Keratinocyte (primary cell): ENCODE results near the gene ATF1. TPM values are rescaled to one million over a fixed set of nuclear protein-coding genes. Genes with fewer than 3 reads are reported as not detected.
"Not testable (repeated sequence)": the region's sequence is repeated elsewhere in the genome, so short reads cannot be mapped to it uniquely, and the experiment has no call there.

Source experiments
- DNase-seq: peaks from one replicate; pipeline ENCODE4 v3.0.0-alpha.2; 2011; ENCODE audit warnings: low read depth, missing footprints, low spot score
- FAIRE-seq: peaks from 2 replicates; lab custom pipeline; 2011; peaks lifted over from hg19 to GRCh38; lab: Jason Lieb, UNC
- H2AFZ ChIP-seq: 2 replicates; pipeline ENCODE4 v1.6.0; 2012; ENCODE audit warnings: low read length, control low read depth, inconsistent platforms; ENCODE audit not compliant: control insufficient read depth
- H3K27ac ChIP-seq: 2 replicates; pipeline ENCODE4 v1.5.1; 2011; ENCODE audit warnings: low read length; ENCODE audit not compliant: control insufficient read depth, insufficient read depth
- H3K27me3 ChIP-seq: 3 replicates; pipeline ENCODE4 v1.6.0; 2011; ENCODE audit warnings: low read length; ENCODE audit not compliant: control insufficient read depth, insufficient read depth; ENCODE audit errors: extremely low read depth
- H3K36me3 ChIP-seq, 2 experiments: 2 replicates in 1 of 2; 3 replicates in 1 of 2; pipeline ENCODE4 v1.5.1; 2011; ENCODE audit warnings: low read length in 2 of 2, mild to moderate bottlenecking in 1 of 2; ENCODE audit not compliant: control insufficient read depth in 2 of 2, insufficient read depth in 2 of 2; ENCODE audit errors: extremely low read depth in 1 of 2
- H3K4me1 ChIP-seq: 3 replicates; pipeline ENCODE4 v1.5.1; 2011; ENCODE audit warnings: low read length; ENCODE audit not compliant: control insufficient read depth, insufficient read depth; ENCODE audit errors: extremely low read depth
- H3K4me2 ChIP-seq: 3 replicates; pipeline ENCODE4 v1.6.0; 2011; ENCODE audit warnings: low read depth, low read length; ENCODE audit not compliant: control insufficient read depth, insufficient read depth; ENCODE audit errors: extremely low read depth
- H3K4me3 ChIP-seq, 3 experiments: fragments of 200-600 bp in 1 of 3; sonication (generic) in 1 of 3; 2 replicates in 2 of 3; 3 replicates in 1 of 3; pipeline ENCODE4 v1.5.1; 2011 to 2016; ENCODE audit warnings: low read length in 3 of 3, mild to moderate bottlenecking in 3 of 3, control low read depth in 2 of 3, inconsistent platforms in 1 of 3, low read depth in 1 of 3, mixed read lengths in 1 of 3, mixed run types in 1 of 3, moderate library complexity in 1 of 3; ENCODE audit not compliant: control insufficient read depth in 2 of 3, insufficient read depth in 2 of 3; ENCODE audit errors: extremely low read depth in 1 of 3
- H3K79me2 ChIP-seq: 2 replicates; pipeline ENCODE4 v1.6.0; 2012; ENCODE audit warnings: low read length; ENCODE audit not compliant: control insufficient read depth, insufficient read depth
- H3K9ac ChIP-seq: 3 replicates; pipeline ENCODE4 v1.6.0; 2011; ENCODE audit warnings: low read length; ENCODE audit not compliant: control insufficient read depth, insufficient read depth; ENCODE audit errors: extremely low read depth
- H3K9me1 ChIP-seq: 3 replicates; pipeline ENCODE4 v1.6.0; 2011; ENCODE audit warnings: low read length; ENCODE audit not compliant: control insufficient read depth, insufficient read depth; ENCODE audit errors: extremely low read depth
- H3K9me3 ChIP-seq: 2 replicates; pipeline ENCODE4 v1.5.1; 2012; ENCODE audit warnings: low read depth, low read length; ENCODE audit not compliant: control insufficient read depth
- H4K20me1 ChIP-seq: 3 replicates; pipeline ENCODE4 v1.6.0; 2011; ENCODE audit warnings: low read length; ENCODE audit not compliant: control insufficient read depth, insufficient read depth; ENCODE audit errors: extremely low read depth
- EZH2 ChIP-seq: IDR thresholded peaks from one replicate; pipeline ENCODE4 v1.6.1; 2012; ENCODE audit warnings: inconsistent platforms, mild to moderate bottlenecking, low read length, moderate library complexity
- dilution Hi-C: fragments of 300-500 bp; cut with MboI; formaldehyde crosslinking; loops from one replicate; pipeline ENCODE4 v1.7.0; 2020; ENCODE audit warnings: low sequenced_read_pairs; ENCODE audit not compliant: extremely low pct_ligation_motif_present
- polyA plus RNA-seq, 5 experiments: library from polyadenylated mRNA; depleted of rRNA in 3 of 5; stranded (reverse) in 3 of 5; stranded (forward) in 1 of 5; unstranded in 1 of 5; fragments of >200 nt; gene quantifications; 1 replicate in 1 of 5; 2 replicates in 3 of 5; 3 replicates in 1 of 5; pipeline versions ENCODE4 v1.2.1 to v1.2.3, GENCODE V29; 2011 to 2012; ENCODE audit warnings: missing spikeins in 2 of 5, low read depth in 1 of 5, low replicate concordance in 1 of 5
- TF ChIP-seq, protein P1 (sequence below), 3 experiments: IDR thresholded peaks in 1 of 3; conservative IDR thresholded peaks in 1 of 3; optimal IDR thresholded peaks in 1 of 3; 2 replicates in 2 of 3; 3 replicates in 1 of 3; pipeline versions ENCODE3 to v1.5.1; 2011; ENCODE audit warnings: low read length in 3 of 3, mild to moderate bottlenecking in 3 of 3, moderate library complexity in 2 of 3, control low read depth in 1 of 3, inconsistent platforms in 1 of 3; ENCODE audit not compliant: insufficient read depth in 2 of 3; ENCODE audit errors: extremely low read depth in 1 of 3

Gene ATF1
- polyA plus RNA-seq, 1 donor (not counting 4 experiments of a cell fraction or from before 2014, with no cell fraction given) = 37.4 TPM

DNA sequence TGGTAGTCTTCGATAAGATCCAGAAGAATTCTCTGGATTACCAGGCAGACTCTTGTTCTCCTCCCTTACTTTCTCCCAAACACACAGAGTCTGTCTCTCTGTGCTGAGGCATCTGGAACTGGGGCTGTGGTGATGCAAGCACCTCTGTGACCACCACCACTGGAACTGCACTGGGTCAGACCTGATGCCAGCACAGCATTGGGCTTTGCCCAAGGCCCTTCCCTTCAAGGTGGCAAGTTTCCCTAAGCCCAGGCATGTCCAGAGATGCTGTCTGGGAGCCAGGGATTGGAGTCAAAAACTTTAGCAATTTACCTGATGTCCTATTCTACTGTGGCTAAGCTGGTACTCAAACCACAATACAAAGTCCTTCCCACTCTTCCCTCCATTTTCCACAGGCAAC lies 64.2 kb downstream of the ATF1 start:
- Histone ChIP-seq H3K4me3 (no peak overlapping the region), H3K27ac (no peak overlapping the region), H3K9me3 (no peaks in the 10 kb centered on the region), H2AFZ (no peak overlapping the region), H3K9ac (no peak overlapping the region), H3K27me3 (no peaks in the 10 kb centered on the region), H4K20me1 (no peaks in the 10 kb centered on the region), H3K79me2 (no peaks in the 10 kb centered on the region), H3K4me2 (no peak overlapping the region), H3K9me1 (no peaks in the 10 kb centered on the region), H3K4me1 (peaks cover 8% of the 10 kb centered on the region), H3K36me3 (no peaks in the 10 kb centered on the region)
- TF ChIP-seq EZH2 = no peak
- dilution Hi-C loops = no loop called here
- FAIRE-seq (no peak), DNase-seq (no peak)

DNA sequence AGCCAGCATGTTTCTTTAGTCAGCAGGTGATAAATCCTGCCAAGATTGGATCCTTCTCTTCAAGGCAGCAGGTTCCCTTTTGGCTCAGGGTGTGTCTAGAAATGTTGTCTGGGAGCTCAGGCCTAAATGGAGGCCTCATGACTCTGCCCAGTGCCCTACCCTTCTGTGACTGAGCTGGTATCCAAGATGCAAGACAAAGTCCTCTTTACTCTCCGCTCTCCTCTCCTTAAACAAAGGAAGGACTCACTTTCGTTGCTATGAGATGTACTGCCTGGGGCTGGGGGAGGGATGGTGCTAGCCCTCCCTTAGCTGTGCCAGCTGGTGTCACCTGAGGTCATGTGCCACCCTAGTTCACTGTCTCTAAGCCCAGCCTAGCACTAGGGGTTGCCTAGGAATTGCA lies 65.0 kb downstream of the ATF1 start:
- Histone ChIP-seq H4K20me1 (no peaks in the 10 kb centered on the region), H3K36me3 (no peaks in the 10 kb centered on the region), H3K4me2 (no peak overlapping the region), H3K79me2 (no peaks in the 10 kb centered on the region), H3K27ac (no peak overlapping the region), H3K9me1 (no peaks in the 10 kb centered on the region), H3K4me3 (no peak overlapping the region), H2AFZ (no peak overlapping the region), H3K4me1 (peaks cover 8% of the 10 kb centered on the region), H3K27me3 (no peaks in the 10 kb centered on the region), H3K9ac (no peak overlapping the region), H3K9me3 (peaks cover 1% of the 10 kb centered on the region)
- DNase-seq = no peak
- dilution Hi-C loops = no loop called here
- no peak for FAIRE-seq
- TF ChIP-seq, protein P1, sequence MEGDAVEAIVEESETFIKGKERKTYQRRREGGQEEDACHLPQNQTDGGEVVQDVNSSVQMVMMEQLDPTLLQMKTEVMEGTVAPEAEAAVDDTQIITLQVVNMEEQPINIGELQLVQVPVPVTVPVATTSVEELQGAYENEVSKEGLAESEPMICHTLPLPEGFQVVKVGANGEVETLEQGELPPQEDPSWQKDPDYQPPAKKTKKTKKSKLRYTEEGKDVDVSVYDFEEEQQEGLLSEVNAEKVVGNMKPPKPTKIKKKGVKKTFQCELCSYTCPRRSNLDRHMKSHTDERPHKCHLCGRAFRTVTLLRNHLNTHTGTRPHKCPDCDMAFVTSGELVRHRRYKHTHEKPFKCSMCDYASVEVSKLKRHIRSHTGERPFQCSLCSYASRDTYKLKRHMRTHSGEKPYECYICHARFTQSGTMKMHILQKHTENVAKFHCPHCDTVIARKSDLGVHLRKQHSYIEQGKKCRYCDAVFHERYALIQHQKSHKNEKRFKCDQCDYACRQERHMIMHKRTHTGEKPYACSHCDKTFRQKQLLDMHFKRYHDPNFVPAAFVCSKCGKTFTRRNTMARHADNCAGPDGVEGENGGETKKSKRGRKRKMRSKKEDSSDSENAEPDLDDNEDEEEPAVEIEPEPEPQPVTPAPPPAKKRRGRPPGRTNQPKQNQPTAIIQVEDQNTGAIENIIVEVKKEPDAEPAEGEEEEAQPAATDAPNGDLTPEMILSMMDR (optimal IDR thresholded peaks at IDR 0.05 in 1 of 3, IDR thresholded peaks at IDR 0.05 in 1 of 3, conservative IDR thresholded peaks at IDR 0.05 in 1 of 3; ENCODE audit: extremely low read depth in 1 of 3, insufficient read depth in 2 of 3, low read length in 3 of 3) = no peak
- TF ChIP-seq EZH2 = no peak

DNA sequence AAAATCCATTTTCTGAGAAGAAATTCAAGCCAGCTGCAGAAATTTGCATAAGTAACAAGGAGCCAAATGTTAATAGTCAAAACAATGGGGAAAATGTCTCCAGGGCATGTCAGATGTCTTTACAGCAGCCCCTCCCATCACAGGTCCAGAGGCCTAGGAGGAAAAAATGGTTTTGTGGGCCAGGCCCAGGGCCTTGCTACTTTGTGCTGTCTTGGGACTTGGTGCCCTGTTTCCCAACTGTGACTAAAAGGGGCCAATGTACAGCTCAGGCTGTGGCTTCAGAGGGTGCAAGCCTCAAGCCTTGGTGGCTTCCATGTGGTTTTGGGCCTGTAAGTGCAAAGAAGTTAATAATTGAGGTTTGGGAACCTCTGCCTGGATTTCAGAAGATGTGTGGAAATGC lies 69.9 kb downstream of the ATF1 start:
- H3K4me1 ChIP-seq, H4K20me1 ChIP-seq, H3K79me2 ChIP-seq, H3K9ac ChIP-seq, dilution Hi-C loops, DNase-seq, FAIRE-seq, H3K4me2 ChIP-seq, H3K4me3 ChIP-seq, H3K9me1 ChIP-seq, H3K36me3 ChIP-seq, H3K9me3 ChIP-seq, H3K27ac ChIP-seq, H2AFZ ChIP-seq, H3K27me3 ChIP-seq: not testable (repeated sequence)
